GM12801 (cell line): ENCODE data around the gene OR6B1.

Source experiments
- CTCF ChIP-seq: IDR thresholded peaks from one replicate; pipeline ENCODE4 v1.5.1; 2011; ENCODE audit warnings: control low read depth; ENCODE audit not compliant: insufficient read length; ENCODE audit errors: extremely low read depth

OR6B1 gene

GRCh38 chr7:144048648-144049047, 48.5 kb downstream of the OR6B1 start, which contains the start of gene OR2A5:
OR2A5 (plus strand) TSS chr7:144048948; CDS start chr7:144050402, 1,454 bp downstream.
- TF ChIP-seq CTCF = no peak

- TF ChIP-seq CTCF = no peak
Measured at GRCh38 chr7:144049491-144049890, 49.4 kb downstream of the OR6B1 start.

- no peak for TF ChIP-seq CTCF
Measured at GRCh38 chr7:144050093-144050492, 50.0 kb downstream of the OR6B1 start.

GRCh38 chr7:144057954-144058353, 57.8 kb downstream of the OR6B1 start:
- TF ChIP-seq CTCF = no peak
